COLO668 (cell line): Measurements from ENCODE around the gene SLC35B4.
A peak's percentile ranks its signal among the peaks of the same experiment; 100 is the strongest.

Experiments
- DNase-seq: peaks from one replicate; lab custom pipeline; 2025; ENCODE audit not compliant: unreplicated experiment; lab: John Stamatoyannopoulos, UW

The SLC35B4 gene, protein sequence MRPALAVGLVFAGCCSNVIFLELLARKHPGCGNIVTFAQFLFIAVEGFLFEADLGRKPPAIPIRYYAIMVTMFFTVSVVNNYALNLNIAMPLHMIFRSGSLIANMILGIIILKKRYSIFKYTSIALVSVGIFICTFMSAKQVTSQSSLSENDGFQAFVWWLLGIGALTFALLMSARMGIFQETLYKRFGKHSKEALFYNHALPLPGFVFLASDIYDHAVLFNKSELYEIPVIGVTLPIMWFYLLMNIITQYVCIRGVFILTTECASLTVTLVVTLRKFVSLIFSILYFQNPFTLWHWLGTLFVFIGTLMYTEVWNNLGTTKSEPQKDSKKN

DNA sequence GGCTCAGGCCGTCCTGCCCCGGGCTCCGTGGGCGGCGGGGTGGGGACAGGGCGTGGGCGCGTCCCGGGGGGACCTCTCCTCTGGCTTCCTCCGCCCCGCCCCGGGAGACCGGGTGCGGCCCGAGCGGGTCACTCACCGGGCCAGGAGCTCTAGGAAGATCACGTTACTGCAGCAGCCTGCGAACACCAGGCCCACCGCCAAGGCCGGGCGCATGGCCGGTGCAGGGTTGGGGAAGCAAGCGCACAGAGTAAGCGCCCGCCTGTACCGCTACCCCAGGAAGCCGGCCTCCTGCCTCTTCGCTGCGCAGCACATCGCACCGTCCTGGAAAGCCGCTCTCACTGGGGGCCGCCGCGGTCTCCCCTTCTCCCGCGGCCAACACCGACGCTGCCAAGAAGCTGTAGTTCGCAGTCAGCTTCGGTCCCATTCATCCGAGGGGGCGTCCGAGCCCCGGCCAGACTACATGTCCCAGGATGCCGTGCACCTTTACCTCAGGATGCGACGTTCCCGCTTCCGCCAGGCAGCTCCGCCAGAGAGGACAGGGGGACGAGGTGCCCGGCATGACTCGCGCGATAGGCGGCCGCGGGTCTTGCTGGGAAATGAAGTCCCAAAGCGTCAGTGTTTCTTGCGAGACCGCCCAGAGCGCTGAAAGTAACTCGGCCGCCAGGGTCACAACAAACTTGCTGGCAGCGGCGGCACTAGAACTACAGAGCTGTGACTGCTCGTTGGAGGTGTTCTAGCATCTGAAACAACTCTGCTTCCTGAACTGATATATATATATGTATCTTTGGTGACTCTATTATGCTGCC is at the start of gene SLC35B4:
SLC35B4 (minus strand) TSS at position 392 of the 806 bp plus-strand sequence; CDS start at position 213, 179 bp downstream.
- DNase-seq = peak; percentile 97

DNA sequence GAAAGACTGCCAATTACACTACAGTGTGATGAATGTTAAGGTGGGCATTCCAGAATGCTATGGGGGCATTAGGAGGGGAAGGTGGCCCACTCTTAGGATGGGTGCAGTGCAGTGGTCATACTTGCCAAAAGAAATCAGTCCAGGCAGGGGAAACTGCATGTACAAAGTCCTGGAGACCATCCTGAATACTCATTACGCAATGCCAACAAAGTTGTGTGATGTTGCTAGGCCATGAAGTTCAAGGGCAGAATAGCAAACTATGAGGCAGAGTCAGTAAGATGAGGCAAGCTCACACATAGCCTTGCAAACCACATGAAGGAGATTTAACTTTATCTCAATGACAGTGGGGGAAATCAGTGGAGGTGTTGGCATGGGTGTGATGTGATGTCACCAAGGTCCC is 49.8 kb upstream of the SLC35B4 start:
- DNase-seq = no peak

DNA sequence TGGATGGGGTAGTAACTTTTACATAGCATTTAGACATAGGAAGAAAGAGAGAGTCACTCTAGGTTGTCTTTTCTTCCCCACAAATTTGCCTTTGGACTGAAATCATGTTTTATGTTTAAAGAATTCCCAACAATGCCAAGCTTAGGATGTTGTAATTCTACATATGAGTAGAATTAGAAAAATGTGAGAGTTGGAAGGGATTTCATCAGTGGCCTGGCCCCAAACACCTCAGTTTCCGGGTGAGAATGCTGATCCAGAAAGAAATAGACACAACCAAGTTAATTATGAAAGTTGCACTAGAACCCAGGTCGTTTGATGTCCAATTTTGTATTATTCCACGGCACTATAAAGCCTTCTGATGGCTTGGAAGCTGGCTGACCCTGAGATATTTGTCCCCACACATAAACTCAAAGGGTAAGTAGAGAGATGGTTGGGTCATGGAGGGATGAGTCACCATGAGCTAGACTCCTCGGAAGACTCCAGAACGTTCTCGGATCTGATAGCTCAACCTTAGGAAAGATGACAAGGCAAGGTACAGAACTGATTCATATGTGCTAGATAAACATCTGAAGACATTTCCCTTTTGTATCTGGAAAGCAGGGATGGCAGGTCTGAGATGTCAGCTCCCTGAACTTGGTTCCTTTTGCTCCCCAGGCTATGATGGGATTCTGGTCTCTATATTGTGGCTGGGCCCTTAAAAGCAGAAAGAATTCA is 48.8 kb upstream of the SLC35B4 start:
- DNase-seq = no peak

DNA sequence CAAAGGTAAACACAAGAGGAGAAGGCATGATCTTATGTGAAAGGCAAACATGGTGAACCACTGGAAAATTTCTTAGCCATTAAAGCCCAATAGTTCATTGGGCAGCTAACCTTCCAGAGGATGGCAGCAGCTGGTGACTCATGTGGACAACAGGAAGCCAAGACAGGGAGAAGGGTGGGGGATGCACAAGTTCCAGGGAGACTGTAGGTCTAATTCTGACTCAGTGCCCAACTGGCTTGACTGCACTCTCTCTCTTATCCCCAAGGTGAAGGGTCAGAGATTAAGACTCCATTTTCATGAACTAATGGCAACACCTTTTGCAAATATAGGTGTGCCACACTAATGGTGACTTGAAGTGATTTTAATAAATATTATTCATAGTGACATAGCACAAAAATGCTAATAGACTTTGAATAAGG is 47.9 kb upstream of the SLC35B4 start:
- no peak for DNase-seq

DNA sequence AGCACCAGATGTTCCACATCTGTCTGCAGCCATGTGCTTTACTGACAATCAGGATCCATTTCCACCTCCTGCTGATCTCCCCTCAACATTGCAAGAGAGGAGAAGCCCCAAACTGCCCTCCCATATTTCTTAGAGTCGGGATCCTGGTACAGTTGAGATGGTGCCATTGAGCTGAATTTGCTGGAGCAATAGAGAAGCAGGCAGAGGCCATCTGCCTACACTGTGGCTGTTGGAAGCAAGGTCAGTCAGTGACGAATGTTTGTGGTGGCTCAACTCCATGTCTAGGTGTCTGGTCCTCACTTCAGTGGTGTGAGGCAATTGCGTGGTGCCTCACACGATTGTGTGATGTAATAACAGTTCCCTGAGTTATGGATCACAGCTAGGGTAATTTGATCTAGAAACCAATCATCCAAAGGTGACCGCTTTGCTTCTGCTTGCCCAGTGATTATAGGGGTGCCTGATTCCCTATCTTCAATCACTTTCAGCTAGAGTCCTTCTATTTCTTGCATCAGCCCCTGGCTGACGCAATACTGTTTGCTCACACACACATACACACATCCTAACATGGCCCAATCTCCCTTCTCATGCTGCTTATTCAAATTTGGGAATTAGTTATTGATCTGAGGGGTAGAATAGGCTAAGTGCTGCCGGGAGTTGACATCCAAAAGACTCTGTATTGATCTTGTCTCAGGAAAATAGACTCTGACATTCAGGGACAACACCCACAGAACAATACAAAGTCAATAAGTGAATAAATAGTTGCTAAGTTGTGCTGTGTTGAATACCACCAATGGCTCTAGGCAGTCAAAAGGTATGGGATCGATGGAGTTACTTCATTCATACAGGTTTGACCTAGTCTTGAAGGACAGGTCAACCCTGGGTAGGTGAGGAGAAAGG is 46.1 kb upstream of the SLC35B4 start:
- no peak for DNase-seq

DNA sequence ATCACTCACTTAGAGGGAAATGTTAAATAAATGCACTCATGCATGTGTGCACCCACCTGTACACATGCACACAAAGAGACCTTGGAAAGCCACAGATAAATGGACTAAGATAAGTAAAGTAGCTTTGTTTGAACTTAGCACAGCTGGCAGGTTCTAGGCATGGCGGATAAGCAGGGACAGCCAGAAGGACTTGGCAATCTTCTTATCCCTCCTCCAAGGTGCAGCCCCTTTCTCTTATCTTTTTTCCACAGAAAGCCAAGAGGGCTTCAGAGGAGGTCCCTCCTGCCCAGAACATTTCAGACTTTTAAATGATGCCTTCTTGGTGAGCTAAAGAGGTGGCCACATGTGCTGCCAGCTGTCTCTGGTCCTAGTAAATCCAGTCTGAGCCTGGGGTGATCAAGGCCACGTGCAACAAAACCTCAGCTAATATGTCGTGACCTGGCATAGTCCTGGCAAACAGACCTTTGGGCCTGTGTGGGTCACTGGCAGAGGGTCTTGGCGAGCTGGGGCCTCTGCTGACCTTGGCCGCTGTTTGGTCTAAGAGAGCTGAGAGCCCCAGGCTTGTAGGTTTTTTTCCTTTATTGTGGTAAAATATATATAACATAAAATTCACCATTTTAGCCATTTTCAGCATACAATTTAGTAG is 43.2 kb upstream of the SLC35B4 start:
- DNase-seq = no peak

DNA sequence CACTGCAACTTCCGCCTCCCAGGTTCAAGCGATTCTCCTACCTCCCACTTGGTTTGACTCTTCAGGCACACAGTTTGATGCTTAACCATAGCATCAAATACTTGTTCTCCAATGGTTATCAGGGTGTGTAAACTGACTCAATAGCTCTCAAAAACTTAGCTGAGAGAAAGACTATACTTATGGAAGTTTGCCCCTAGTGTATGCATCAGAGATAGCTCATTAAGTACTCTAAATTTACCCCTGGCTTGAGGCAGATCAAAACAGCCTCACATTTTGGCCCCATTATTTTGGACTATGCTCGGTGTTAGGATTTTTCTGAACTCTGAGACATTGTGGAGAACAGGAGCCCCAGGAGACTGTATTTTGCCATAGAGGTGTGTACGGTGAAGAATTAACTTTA is 40.8 kb upstream of the SLC35B4 start:
- DNase-seq = no peak

DNA sequence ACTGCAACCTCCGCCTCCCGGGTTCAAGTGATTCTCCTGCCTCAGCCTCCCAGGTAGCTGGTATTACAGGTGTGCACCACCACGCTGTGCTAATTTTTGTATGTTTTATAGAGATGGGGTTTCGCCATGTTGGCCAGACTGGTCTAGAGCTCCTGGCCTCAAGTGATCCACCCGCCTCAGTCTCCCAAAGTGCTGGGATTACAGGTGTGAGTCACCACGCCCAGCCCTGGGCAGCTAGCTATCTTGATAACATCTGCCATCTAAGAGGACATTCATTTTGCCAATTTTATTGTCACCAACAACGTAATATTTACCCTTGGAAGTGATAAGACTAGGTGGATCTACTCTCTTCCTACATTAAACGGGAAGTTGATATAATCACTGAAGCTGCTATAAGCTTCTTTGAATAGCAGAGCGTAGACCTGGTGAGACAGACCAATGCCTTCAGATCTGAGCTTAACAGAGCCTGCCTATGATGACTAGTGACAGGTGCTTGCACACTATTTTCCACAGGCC is 39.7 kb upstream of the SLC35B4 start:
- DNase-seq = no peak

DNA sequence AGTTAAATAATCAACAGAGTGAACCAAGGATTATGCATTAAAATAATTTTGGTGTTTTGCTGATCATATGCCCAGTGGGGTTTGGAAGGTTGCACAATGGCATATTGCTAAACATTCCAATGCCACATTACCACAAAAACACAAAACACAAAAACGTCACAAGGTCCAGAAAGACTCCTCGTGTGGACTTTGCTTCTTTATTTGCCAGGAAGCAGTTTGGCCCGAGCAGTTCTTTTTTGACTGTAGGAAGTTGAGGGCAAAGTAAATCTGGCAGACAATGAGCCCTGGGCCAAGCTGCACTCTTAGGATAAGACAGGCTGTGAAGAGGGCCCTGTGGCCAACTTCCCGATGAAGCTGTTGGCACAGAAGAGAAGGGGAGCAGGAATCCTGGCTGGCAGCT is 39.2 kb upstream of the SLC35B4 start:
- DNase-seq = no peak

DNA sequence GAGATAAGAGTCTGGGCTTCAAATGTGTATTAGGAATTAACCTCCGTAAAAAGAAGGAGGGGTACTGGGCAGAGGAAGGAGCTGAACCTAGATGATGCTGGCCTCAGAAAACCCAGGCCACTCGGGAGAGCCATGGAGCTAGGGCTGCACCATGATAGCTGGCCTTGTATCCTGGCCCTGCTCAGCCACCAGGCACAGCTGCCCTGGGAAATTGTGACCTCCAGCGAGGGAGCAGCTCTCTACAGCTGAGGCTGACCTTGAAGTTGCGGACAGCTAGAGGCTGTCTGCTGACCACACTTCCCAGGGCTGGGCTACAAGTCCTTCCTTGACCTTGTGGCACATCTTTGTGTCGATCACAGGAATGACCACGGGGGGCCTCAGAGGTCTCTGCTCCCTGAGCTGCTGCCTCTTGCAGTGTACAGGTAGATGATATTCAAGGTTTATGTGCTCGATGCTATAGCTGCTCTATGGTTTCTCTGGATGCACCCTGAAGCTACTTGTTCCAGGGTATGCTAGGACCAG is 38.3 kb upstream of the SLC35B4 start:
- no peak for DNase-seq

DNA sequence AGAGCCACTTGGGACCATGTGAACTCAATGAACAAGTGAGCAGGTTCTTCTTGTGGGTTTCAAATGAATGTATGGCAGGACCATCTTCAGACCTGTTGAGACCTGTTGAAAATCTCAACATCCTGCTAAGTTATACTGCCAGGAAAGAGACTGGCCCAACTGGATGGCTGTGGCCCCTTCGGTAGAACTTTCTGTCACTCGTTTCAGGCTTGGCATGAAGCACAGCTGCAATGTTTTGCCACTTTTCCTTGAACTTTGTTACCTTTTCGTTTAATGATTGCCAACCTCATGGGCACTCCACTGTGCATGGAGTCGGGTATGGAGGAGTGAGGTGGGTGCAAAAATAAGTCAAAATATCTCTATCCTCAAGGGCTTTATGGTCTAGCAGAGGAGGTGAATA is 36.7 kb upstream of the SLC35B4 start:
- no peak for DNase-seq

DNA sequence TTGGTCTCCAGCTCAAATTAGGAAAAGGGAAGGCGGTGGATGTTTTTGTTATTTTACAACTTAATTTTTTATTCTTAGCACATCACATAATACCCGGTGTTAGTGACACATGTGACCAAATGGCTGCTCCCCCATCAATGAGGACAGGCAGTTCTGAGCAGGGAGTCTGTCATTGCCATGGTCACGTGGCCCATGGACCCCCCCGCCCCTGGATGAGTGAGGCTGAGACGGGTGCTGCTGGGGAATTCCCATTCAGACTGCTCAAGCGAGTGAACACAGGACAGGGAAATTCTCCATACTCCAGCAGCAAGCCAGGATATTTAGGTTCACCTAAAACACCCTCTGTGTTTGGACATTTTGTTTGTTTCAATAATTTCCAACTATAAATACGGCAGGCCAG is 34.7 kb upstream of the SLC35B4 start:
- DNase-seq = no peak

DNA sequence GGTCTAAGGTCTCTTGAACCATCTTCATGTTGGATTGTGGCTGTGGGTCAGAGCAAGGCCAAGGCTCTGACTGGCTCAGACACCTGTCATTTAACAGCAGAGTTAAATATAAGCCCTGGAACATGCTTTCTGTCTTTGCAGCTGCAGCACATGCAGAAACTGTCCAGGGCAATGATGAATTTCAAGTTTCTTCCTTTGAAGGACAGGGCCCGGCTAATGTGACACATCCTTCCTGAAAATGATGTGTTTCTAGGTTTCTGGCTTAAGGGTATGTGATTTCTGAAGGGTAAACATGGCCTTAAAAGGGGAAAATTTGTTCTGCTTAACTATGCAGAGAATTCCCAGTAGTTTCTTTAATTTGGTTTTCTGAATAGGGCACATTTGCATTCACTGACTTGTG is 34.0 kb upstream of the SLC35B4 start:
- no peak for DNase-seq

DNA sequence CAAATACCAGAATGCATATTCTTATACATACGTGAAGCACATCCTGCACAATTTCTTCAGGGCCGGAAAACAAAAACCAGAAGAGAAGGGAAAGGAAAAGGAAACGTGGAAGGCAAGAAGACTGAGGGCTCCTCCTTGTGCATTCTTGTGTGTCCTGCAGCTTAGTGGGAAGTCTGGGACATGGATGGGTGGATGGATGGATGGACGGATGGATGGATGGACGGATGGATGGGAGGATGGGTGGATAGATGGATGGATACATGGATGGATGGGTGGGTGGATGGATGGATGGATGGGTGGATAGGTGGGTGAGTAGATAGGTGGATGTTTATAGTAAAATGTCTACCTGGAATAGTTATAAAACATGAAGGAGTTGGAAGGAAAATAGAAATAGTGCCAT is 30.8 kb upstream of the SLC35B4 start:
- DNase-seq = no peak

DNA sequence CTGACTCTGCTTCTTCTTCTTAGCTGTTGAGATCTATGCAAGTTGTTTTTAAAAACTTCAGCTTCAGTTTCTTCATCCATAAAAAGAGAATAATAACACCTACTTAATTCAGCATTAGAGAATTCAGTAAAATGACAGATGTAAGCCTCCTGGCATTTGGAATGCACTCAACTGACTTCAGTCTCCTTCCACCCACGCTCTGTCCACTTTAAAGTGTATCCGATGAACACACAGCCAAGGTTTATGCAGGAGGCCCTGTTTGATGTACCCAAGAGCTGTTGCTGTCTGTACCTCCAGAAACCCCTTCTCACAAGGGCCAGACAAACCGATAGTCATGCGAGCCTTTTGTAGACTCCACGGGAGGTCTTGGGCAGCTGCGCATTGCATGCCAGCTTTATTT is 27.1 kb upstream of the SLC35B4 start:
- no peak for DNase-seq

DNA sequence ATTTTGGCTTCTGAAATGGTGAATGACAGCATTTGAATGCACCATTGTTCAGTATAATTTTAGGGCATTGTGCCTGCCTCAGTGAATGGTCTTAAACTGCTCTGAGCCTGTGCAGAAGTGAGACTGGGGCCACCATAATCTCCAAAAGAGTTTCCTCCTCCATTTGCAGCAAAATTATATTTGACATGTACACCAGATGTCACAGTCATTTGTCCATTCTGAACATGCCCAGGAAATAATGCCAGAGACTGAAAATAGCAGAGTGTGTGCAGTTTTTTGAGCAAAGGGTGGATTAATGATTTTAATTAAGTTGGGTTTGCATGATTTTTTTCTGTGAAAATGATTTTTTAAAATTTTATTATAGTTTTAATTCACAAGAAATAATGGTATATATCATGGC is 26.4 kb upstream of the SLC35B4 start:
- no peak for DNase-seq

DNA sequence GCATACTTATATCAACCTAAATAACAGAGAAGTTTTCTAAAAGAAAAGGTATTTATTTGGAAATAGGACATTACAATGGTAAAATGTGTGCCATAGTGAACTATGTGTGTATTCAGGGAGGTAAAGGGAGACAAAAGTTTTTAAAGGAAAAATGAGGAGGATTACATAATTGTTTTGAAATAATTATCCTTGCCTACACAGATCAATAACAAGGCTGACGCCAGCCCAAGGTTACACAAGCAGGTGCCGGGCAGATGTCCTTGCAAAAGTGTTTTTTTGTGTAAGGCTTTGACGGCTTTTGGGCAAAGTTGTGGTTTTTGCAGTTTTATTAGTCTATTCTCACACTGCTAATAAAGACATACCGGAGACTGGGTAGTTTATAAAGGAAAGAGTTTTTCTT is 22.7 kb upstream of the SLC35B4 start:
- no peak for DNase-seq

DNA sequence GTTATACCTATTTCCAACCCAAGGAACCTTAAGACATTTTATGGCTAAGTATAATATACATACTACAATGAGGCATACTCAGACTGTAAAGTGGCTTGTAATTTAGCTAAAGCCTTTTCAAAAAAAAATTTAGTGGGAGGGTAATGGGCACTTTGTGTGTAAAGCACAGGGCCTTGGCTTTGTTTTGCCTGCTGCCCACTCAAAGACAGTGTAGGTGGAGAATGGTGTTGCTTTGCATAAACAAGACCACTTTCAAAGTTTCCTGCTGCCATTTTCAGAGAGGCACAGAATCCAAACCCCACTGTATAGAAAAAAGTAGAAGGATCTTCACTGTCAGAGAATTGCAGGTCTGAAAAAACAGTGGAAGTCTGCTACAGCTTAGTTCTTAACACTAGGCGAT is 21.2 kb upstream of the SLC35B4 start:
- no peak for DNase-seq

DNA sequence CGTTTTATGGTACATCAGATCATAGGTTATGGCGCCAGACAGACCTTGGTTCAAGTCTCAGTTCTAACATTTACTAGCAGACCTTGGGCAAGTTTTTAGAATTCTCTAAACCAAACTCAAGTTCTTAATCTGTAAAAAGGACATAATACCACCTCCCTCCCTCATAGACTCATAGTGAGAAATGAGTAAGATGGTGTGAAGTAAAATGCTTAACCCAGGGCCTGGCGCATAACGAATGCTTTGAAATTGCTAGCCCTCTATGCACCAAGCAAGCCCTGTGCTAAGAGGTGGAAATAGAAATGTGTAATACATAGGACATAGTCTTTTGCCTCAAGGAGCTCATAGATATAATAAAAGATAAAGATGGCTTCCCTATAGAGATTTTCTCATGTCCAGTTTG is 17.7 kb upstream of the SLC35B4 start:
- DNase-seq = no peak

DNA sequence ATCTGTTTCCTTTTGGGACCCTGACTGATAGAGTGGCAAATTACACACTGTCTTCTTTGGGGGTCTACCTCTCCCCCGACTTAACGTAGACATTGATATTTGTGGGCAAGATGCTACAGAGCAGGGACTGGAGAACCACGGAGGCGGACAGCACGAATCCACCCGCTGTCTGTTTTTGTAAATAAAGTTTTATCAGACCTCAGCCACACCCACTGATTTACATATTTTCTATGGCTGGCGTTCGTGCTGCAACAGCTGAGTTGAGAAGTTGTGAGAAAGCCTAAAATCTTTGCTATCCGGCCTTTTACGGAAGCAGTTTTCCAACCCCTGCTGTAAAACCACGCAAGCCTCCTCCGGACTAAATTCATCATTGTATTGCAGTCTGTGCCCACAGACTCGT is 17.2 kb upstream of the SLC35B4 start:
- DNase-seq = no peak
